Kidney capillary endothelial cell (primary cell): ENCODE measurements around the gene WDR55.
"Not testable (repeated sequence)": the region's sequence is repeated elsewhere in the genome, so short reads cannot be mapped to it uniquely, and the experiment has no call there.

Experiments used
- DNase-seq: peaks from one replicate; pipeline ENCODE4 v3.0.0-alpha.2; 2018; ENCODE audit warnings: low spot score

WDR55 gene

GRCh38 chr5:140664359-140665119, at the start of gene WDR55:
Gene WDR55, plus strand, starts transcription at chr5:140664904. Its CDS starts 9 bp downstream, at chr5:140664913.
- DNase-seq = peak; percentile 91

GRCh38 chr5:140622301-140622700, 42.4 kb upstream of the WDR55 start:
- DNase-seq = no peak

GRCh38 chr5:140623061-140623460, 41.6 kb upstream of the WDR55 start:
- DNase-seq = not testable (repeated sequence)

- not testable (repeated sequence) for DNase-seq
Observed at GRCh38 chr5:140624886-140625285, 39.8 kb upstream of the WDR55 start.

GRCh38 chr5:140627972-140628371, 36.7 kb upstream of the WDR55 start:
- no peak for DNase-seq

GRCh38 chr5:140628711-140629110, 36.0 kb upstream of the WDR55 start:
- DNase-seq = peak; percentile 44

GRCh38 chr5:140630292-140631035, 34.2 kb upstream of the WDR55 start:
- no peak for DNase-seq

GRCh38 chr5:140631036-140631417, 33.7 kb upstream of the WDR55 start:
- DNase-seq = no peak

GRCh38 chr5:140631831-140632365, 32.8 kb upstream of the WDR55 start:
- DNase-seq = no peak

GRCh38 chr5:140632366-140633020, 32.2 kb upstream of the WDR55 start:
- peak; percentile 23 for DNase-seq

GRCh38 chr5:140633021-140633471, 31.7 kb upstream of the WDR55 start, which contains the start of gene CD14:
Gene CD14, minus strand, starts transcription at chr5:140633175. Its CDS starts 104 bp downstream, at chr5:140633071.
- DNase-seq = peak; percentile 28

GRCh38 chr5:140633501-140633900, 31.2 kb upstream of the WDR55 start:
- DNase-seq = no peak

- no peak for DNase-seq
Observed at GRCh38 chr5:140634103-140634502, 30.6 kb upstream of the WDR55 start.

- DNase-seq = no peak
Observed at GRCh38 chr5:140635291-140636257, 29.1 kb upstream of the WDR55 start.

GRCh38 chr5:140637371-140638100, 27.2 kb upstream of the WDR55 start:
- DNase-seq = no peak

- DNase-seq = not testable (repeated sequence)
Observed at GRCh38 chr5:140638898-140639147, 25.9 kb upstream of the WDR55 start.

GRCh38 chr5:140639148-140639981, 25.3 kb upstream of the WDR55 start, which contains the start of gene TMCO6:
Gene TMCO6, plus strand, starts transcription at chr5:140639451. Its CDS starts 77 bp downstream, at chr5:140639528.
- peak; percentile 95 for DNase-seq

- no peak for DNase-seq
Observed at GRCh38 chr5:140641716-140642115, 23.0 kb upstream of the WDR55 start.

GRCh38 chr5:140642718-140643117, 22.0 kb upstream of the WDR55 start:
- DNase-seq = no peak

GRCh38 chr5:140647042-140647419, 17.7 kb upstream of the WDR55 start:
- DNase-seq = no peak
